Activated B cell treated with CpG ODN at 0.5 μM for 24 hours (primary cell): ENCODE measurements around the gene MATCAP1. TPM values are rescaled to one million over a fixed set of nuclear protein-coding genes. Genes with fewer than 3 reads are reported as not detected.

Experiments used
- ATAC-seq: fragments of 200-7000 bp; cut with Tn5 transposase; one replicate; pipeline ENCODE4 v1.10.0; 2021; ENCODE audit warnings: low read depth, mild to moderate bottlenecking, moderate library complexity
- CTCF ChIA-PET: fragments of 350-600 bp; sonication (Branson Sonifier 250); formaldehyde crosslinking; loops from one replicate; lab custom pipeline; 2021; ENCODE audit warnings: antibody characterized with exemption; lab: Charles Lee
- POLR2A ChIA-PET: fragments of 350-600 bp; sonication (Branson Sonifier 250); formaldehyde crosslinking; loops from one replicate; lab custom pipeline; 2021; ENCODE audit warnings: antibody characterized with exemption; lab: Charles Lee
- DNase-seq: peaks from one replicate; pipeline ENCODE4 v3.0.0; 2022
- H3K27ac Mint-ChIP-seq: one replicate; pipeline ENCODE4 v1.8.0; 2020; ENCODE audit warnings: mixed read lengths
- H3K27me3 Mint-ChIP-seq: one replicate; pipeline ENCODE4 v1.8.0; 2021; ENCODE audit warnings: mixed read lengths
- H3K36me3 Mint-ChIP-seq: one replicate; pipeline ENCODE4 v1.8.0; 2021; ENCODE audit warnings: low read depth, mixed read lengths
- H3K4me1 Mint-ChIP-seq: one replicate; pipeline ENCODE4 v1.8.0; 2021; ENCODE audit warnings: mixed read lengths
- H3K4me3 Mint-ChIP-seq: one replicate; pipeline ENCODE4 v1.8.0; 2020; ENCODE audit warnings: mild to moderate bottlenecking, mixed read lengths
- H3K9me3 Mint-ChIP-seq: one replicate; pipeline ENCODE4 v1.8.0; 2020; ENCODE audit warnings: mixed read lengths
- CTCF ChIP-seq: fragments of 200-600 bp; IDR thresholded peaks from one replicate; pipeline ENCODE4 v1.8.0; 2022; ENCODE audit warnings: antibody characterized with exemption, mild to moderate bottlenecking
- intact Hi-C: fragments of 100-400 bp; cut with micrococcal nuclease; formaldehyde crosslinking; loops from one replicate; pipeline ENCODE4 v1.15.1; 2024
- total RNA-seq: library from RNA; stranded (reverse); gene quantifications from 2 replicates; pipeline ENCODE4 v1.2.3, GENCODE V29; 2022

Gene MATCAP1
- total RNA-seq, 1 donor from 2014 or later = 18.7 TPM

GRCh38 chr16:67183284-67183626 lies 508 bp downstream of the MATCAP1 start:
- DNase-seq (no peak), ATAC-seq (no peak)
- H3K9me3 Mint-ChIP-seq = no peaks in the 10 kb centered on the region
- no peak overlapping the region for H3K4me3 Mint-ChIP-seq
- intact Hi-C loops = loop anchor here (1.0 to 2.0 kb wide), 5 partner anchors 9 to 154 kb away; partner anchors contain the start of genes CBFB, E2F4, FHOD1 and TMEM208
- peaks cover 14% of the 10 kb centered on the region for H3K27me3 Mint-ChIP-seq
- H3K27ac Mint-ChIP-seq = no peak overlapping the region
- H3K4me1 Mint-ChIP-seq = peaks cover 14% of the 10 kb centered on the region
- no peaks in the 10 kb centered on the region for H3K36me3 Mint-ChIP-seq
- ChIA-PET POLR2A (interaction anchor here (0.6 to 1.8 kb wide), 6 partner anchors 20 to 155 kb away, joined by 3 to 19 read pairs (median 4); no protein-coding TSS in a partner anchor), CTCF (interaction anchor here (1.3 kb wide), 1 partner anchor 15 kb away, joined by 3 read pairs; no protein-coding TSS in a partner anchor)
- no peak for TF ChIP-seq CTCF

- Mint-ChIP-seq H3K36me3 (no peaks in the 10 kb centered on the region), H3K27me3 (peaks cover 18% of the 10 kb centered on the region), H3K9me3 (no peaks in the 10 kb centered on the region), H3K27ac (no peak overlapping the region), H3K4me3 (no peak overlapping the region), H3K4me1 (peaks cover 18% of the 10 kb centered on the region)
- DNase-seq (no peak), ATAC-seq (no peak)
- ChIA-PET CTCF (no interaction called here), POLR2A (interaction anchor here (0.7 to 1.8 kb wide), 2 partner anchors 17 to 19 kb away, joined by 5 to 7 read pairs; no protein-coding TSS in a partner anchor)
- intact Hi-C loops = loop anchor here (2.0 kb wide), 1 partner anchor 45 kb away; the partner anchor contains the start of gene TMEM208
- no peak for TF ChIP-seq CTCF
Observed at GRCh38 chr16:67182288-67182687, 1.5 kb downstream of the MATCAP1 start.

- no peaks in the 10 kb centered on the region for H3K9me3 Mint-ChIP-seq
- H3K4me1 Mint-ChIP-seq = peaks cover 18% of the 10 kb centered on the region
- intact Hi-C loops = no loop called here
- no peak for TF ChIP-seq CTCF
- no peaks in the 10 kb centered on the region for H3K36me3 Mint-ChIP-seq
- no peak overlapping the region for H3K27ac Mint-ChIP-seq
- ATAC-seq (no peak), DNase-seq (no peak)
- H3K27me3 Mint-ChIP-seq = peaks cover 24% of the 10 kb centered on the region
- ChIA-PET CTCF (no interaction called here), POLR2A (interaction anchor here (0.7 to 0.9 kb wide), 2 partner anchors 16 to 23 kb away, joined by 3 to 7 read pairs; no protein-coding TSS in a partner anchor)
- no peak overlapping the region for H3K4me3 Mint-ChIP-seq
Observed at GRCh38 chr16:67181346-67181745, 2.4 kb downstream of the MATCAP1 start.

GRCh38 chr16:67180166-67180565 lies 3.6 kb downstream of the MATCAP1 start:
- no peak overlapping the region for H3K4me3 Mint-ChIP-seq
- no peak overlapping the region for H3K27ac Mint-ChIP-seq
- CTCF ChIA-PET = no interaction called here
- H3K27me3 Mint-ChIP-seq = peaks cover 24% of the 10 kb centered on the region
- no peaks in the 10 kb centered on the region for H3K36me3 Mint-ChIP-seq
- no peak for ATAC-seq
- peaks cover 11% of the 10 kb centered on the region for H3K4me1 Mint-ChIP-seq
- intact Hi-C loops = no loop called here
- POLR2A ChIA-PET = no interaction called here
- no peak for TF ChIP-seq CTCF
- no peak for DNase-seq
- no peaks in the 10 kb centered on the region for H3K9me3 Mint-ChIP-seq

GRCh38 chr16:67179421-67180080 lies 4.2 kb downstream of the MATCAP1 start:
- ATAC-seq = no peak
- intact Hi-C loops = no loop called here
- ChIA-PET POLR2A (no interaction called here), CTCF (no interaction called here)
- no peak for TF ChIP-seq CTCF
- Mint-ChIP-seq H3K27me3 (peaks cover 24% of the 10 kb centered on the region), H3K36me3 (no peaks in the 10 kb centered on the region), H3K4me1 (peaks cover 6% of the 10 kb centered on the region), H3K27ac (no peak overlapping the region), H3K9me3 (no peaks in the 10 kb centered on the region), H3K4me3 (no peak overlapping the region)
- DNase-seq = no peak
